Measurements from ENCODE around the gene VAV3.

VAV3 gene

DNA sequence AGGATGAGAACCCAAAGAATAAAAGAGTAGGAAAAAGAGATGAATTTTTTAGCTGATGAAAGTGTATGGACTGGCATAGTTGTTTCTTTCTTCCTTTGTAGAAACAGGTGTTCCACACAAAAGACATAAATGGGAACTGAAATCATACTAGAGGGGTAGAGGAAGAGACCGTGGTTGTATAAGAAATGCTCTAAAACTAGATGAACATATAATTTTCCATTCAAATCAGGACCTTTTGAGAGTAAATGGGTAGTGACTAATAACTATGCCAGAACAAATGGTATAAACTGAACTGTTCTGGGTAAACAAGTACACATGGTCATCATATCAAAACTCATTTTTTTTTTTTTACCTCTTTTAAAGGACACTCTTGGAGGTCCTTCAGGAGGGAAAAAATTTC lies 344.2 kb downstream of the VAV3 start:
- DNase-seq (ENCODE audit: low read depth): no peak
- TF ChIP-seq CTCF (IDR thresholded peaks at IDR 0.05; ENCODE audit: low read length, missing control alignments): no peak
- no peak overlapping the region for H3K4me3 ChIP-seq (replicated peaks; ENCODE audit: low read depth, low read length)

GRCh38 chr1:107618539-107618938 lies 346.4 kb downstream of the VAV3 start:
- no peak for DNase-seq (ENCODE audit: low read depth)
- TF ChIP-seq CTCF (IDR thresholded peaks at IDR 0.05; ENCODE audit: low read length, missing control alignments): no peak
- H3K4me3 ChIP-seq (replicated peaks; ENCODE audit: low read depth, low read length): no peak overlapping the region

DNA sequence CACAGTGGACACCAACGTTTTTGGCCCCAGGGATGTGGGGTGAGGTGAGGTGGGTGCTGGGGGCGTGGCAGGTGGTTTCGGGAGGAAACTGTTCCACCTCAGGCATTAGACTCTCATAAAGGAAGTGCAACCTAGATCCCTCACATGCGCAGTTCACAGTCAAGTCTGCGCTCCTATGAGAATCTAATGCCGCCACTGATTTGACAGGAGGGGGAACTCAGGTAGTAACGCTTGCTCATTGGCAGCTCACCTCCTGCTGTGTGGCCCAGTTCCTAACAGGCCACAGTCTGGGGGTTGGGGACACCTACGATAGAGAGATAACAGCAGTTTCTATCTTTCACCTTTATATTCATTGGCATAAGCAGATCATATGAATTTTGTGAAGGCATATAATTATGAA lies 347.1 kb downstream of the VAV3 start:
- no peak overlapping the region for H3K4me3 ChIP-seq (replicated peaks; ENCODE audit: low read depth, low read length)
- DNase-seq (ENCODE audit: low read depth): no peak
- TF ChIP-seq CTCF (IDR thresholded peaks at IDR 0.05; ENCODE audit: low read length, missing control alignments): no peak

DNA sequence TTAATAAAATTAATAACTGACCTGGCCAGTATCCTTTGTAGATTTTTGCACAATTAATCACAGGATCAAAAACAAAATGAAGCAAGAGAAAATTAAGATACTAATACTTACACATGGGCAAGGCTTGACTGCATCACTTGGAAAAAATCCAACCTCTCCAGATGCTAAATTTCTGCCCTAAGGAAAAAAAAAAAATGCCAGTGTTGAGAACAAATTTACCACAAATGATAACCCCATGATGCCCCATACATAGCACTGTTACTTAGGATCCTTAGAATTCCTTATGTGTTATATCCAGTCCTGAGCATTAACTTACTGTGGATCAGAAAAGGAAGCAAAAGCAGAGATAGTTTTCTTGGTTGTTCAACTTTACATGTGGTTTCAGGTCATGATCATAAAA lies 347.5 kb downstream of the VAV3 start:
- DNase-seq (ENCODE audit: low read depth): no peak
- no peak overlapping the region for H3K4me3 ChIP-seq (replicated peaks; ENCODE audit: low read depth, low read length)
- no peak for TF ChIP-seq CTCF (IDR thresholded peaks at IDR 0.05; ENCODE audit: low read length, missing control alignments)

DNA sequence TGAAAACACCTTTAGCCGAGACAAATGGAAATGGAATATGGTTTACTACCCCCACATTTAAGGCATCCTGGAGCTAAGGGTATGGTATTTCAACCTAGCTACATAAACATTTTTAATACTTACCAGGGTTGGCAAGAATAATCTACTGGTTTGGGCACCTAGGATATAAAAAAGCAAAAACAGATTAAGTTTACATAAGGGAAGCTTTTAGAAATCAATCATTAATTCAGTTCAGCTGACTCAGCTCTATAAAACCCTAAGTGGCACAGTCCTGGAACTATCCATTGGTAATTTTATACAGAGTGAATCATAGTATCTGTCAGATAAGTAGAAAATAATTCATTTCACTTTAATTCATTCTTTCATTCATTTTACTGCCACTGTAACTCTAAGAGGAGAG lies 355.2 kb downstream of the VAV3 start:
- no peak overlapping the region for H3K4me3 ChIP-seq (replicated peaks; ENCODE audit: low read depth, low read length)
- no peak for DNase-seq (ENCODE audit: low read depth)
- no peak for TF ChIP-seq CTCF (IDR thresholded peaks at IDR 0.05; ENCODE audit: low read length, missing control alignments)

DNA sequence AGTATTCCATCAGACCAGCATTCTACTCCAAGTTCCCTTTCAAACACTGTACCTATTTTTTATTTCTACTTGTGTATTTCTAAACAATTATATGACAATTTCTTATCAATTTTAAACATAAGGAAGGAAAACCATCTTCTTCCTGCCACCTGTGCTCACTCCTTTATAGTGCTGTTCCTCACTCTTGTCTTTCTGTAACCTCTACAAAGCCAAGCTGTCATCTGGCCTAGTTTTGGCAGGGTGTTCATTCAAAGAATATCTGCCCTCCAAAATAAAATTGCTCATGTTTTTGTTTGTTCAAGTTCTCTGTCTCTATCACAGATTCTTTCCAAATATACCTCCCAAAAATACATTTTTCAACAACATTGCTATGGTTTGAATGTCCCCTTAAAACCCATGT lies 360.2 kb downstream of the VAV3 start:
- no peak for DNase-seq (ENCODE audit: low read depth)
- H3K4me3 ChIP-seq (replicated peaks; ENCODE audit: low read depth, low read length): no peak overlapping the region
- no peak for TF ChIP-seq CTCF (IDR thresholded peaks at IDR 0.05; ENCODE audit: low read length, missing control alignments)

GRCh38 chr1:107600607-107601160 lies 364.3 kb downstream of the VAV3 start:
- TF ChIP-seq CTCF (IDR thresholded peaks at IDR 0.05; ENCODE audit: low read length, missing control alignments): no peak
- no peak for DNase-seq (ENCODE audit: low read depth)
- no peak overlapping the region for H3K4me3 ChIP-seq (replicated peaks; ENCODE audit: low read depth, low read length)
